AG09319 (cell line): Measurements from ENCODE around the gene SIRT2.
A peak's percentile ranks its signal among the peaks of the same experiment; 100 is the strongest.

ENCODE experiments used
- DNase-seq: peaks from one replicate; pipeline ENCODE4 v3.0.0-alpha.2; 2010; ENCODE audit warnings: low read depth; ENCODE audit errors: extremely low read depth
- TF ChIP-seq, protein P1 (sequence below): IDR thresholded peaks from 2 replicates; pipeline ENCODE4 v1.5.1; 2011; ENCODE audit warnings: low read depth, mild to moderate bottlenecking, inconsistent platforms, low read length, moderate library complexity

The SIRT2 gene

DNA sequence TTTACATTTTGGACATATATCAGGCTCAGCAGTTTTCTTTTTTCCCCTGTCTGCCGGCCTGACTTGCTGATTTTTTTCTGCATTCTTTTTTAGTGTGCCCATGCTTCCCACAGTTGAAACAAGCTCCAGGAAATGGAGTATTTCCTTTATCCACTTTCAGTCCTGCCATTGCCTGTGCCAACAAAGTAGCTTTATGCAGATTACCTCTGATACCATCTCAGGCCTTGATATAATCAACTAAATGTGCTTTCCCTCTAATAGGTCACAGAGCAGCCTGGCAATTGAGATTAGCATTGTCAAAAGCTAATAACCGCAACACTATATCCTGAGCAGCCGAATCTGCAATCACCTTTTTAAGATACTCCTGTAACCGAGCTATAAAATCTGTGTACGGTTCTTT is 40.5 kb upstream of the SIRT2 start:
- no peak for DNase-seq
- TF ChIP-seq, protein P1, sequence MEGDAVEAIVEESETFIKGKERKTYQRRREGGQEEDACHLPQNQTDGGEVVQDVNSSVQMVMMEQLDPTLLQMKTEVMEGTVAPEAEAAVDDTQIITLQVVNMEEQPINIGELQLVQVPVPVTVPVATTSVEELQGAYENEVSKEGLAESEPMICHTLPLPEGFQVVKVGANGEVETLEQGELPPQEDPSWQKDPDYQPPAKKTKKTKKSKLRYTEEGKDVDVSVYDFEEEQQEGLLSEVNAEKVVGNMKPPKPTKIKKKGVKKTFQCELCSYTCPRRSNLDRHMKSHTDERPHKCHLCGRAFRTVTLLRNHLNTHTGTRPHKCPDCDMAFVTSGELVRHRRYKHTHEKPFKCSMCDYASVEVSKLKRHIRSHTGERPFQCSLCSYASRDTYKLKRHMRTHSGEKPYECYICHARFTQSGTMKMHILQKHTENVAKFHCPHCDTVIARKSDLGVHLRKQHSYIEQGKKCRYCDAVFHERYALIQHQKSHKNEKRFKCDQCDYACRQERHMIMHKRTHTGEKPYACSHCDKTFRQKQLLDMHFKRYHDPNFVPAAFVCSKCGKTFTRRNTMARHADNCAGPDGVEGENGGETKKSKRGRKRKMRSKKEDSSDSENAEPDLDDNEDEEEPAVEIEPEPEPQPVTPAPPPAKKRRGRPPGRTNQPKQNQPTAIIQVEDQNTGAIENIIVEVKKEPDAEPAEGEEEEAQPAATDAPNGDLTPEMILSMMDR, result no peak

DNA sequence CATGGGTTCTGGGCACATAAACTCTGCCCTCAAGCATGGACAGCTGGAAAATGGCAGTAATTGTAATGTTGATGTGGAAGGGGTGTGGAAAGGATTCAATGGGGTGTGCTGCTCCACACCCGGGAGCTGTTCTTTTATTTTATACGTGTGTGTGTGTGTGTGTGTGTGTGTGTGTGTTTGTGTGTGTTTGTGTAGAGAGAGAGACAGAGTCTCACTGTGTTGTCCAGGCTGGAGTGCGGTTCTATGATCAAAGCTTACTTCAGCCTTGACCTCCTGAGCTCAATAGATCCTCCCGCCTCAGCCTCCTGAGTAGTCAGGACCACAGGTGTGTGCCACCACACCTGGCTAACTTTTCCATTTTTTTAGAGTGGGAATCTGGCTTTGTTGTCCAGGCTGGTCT is 34.1 kb upstream of the SIRT2 start:
- DNase-seq, result no peak
- TF ChIP-seq, protein P1, result no peak

DNA sequence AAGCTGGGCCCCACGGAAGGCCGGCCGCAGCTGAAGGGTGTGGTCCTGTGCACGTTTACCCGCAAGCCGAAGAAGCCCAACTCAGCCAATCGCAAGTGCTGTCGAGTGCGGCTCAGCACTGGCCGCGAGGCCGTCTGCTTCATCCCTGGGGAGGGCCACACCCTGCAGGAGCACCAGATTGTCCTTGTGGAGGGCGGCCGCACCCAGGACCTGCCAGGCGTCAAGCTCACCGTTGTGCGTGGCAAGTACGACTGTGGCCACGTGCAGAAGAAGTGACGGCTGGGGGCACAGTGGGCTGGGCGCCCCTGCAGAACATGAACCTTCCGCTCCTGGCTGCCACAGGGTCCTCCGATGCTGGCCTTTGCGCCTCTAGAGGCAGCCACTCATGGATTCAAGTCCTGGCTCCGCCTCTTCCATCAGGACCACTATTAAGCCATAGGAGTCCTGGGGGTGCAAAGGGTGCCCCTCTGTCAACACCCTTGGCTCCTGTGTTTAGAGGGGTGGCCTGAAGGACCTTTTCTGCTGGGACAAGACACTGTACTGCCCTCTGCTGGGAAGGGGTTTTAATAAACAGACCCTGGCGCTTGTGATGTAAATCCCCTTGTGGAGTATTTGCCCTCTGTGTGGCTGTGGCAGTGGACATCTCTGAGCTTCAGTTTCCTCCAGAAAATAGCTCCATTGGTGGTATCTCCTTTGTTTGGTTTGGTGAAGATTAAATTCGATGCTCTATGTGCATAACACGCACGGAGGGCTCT is 33.2 kb upstream of the SIRT2 start:
- DNase-seq, result no peak
- TF ChIP-seq, protein P1, result peak; percentile 30

DNA sequence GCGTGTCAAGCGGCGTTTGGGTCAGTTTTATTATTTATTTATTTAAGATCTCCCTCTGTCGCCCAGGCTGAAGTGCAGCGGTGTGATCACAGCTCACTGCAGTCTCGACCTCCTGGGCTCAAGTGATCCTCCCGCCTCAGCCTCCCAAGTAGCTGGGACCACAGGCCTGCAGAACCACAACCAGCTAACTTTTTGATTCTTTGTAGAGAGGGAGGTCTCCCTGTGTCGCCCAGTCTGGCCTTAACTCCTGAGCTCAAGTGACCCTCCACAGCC is 32.0 kb upstream of the SIRT2 start:
- TF ChIP-seq, protein P1, result no peak
- no peak for DNase-seq

DNA sequence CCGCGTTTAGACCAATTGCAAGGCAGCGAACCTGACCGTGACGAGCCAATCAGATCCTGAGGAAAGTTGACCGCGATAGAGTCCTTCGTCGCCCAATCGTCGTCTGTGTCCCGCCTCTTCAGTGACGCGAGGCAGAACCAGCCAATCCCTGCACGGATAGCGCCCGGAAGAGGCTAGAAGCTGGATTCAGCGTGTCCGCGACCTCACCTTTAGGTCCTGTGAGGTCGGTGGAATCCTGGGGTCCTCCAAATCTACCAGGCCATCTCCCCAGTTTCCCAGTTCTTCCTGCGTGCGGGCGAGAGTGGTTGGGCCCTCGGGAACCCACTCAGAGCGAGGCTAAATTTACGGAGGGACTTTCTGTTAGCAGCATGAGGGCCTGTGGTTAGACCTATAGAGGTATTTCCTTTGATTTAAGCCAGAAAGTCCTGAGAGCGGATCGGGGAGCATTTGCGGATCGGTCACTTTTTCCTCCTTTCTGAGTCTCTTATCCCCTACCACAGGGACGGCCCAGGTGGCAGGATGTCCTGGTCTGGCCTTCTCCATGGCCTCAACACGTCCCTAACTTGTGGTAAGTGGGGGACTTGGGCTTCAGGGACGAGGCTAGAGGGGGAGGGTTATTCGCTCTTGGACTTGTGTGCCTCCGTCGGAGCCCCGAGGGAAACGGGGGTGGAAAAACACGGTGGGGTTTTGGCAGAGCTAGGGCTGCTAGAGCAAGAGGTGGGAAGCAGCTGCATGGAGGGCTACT is 31.5 kb upstream of the SIRT2 start, which contains the start of gene MRPS12:
MRPS12 (plus strand) TSS at position 169 of the 745 bp plus-strand sequence; CDS start at position 520, 351 bp downstream.
- DNase-seq, result peak; percentile 98
- TF ChIP-seq, protein P1, result no peak

DNA sequence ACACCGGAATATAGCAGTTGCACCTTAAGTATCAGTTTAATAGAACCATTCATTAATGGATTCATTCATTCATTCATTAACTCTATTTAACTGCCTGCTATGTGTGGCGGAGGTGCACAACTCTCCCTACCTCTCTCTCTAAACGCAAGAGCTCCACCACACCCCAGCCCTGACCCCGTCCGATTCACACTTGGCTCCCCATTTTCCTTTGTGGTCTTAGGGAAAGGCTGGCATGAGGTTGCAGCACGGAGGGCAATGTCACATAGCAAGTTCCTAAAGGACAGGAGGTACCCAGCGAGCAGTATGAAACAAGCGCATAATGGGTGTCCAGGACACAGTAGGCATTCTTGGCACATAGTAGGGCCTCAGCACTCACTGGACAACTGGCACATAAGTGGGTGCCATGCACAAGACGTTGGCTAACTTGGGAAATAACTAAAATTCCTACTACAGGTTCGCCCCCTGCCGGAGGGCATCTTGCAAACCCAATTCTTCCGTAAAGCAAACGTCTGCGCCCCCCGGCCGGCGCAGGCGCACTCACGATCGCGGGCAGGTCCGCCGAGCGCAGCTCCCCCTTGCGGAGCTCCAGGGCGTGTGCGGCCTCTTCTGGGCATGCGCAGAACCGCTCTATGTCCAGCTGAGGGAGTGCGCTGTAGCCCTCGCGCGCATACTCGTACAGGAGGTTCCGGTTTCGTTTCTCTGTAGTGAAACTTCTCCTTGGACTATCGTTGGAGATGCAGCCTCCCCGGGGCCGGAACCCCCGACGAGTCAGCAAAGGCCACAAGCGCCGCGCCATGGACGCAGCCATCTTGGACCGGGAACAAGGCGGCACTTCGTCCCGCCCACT is 30.7 kb upstream of the SIRT2 start, which contains the start of gene SARS2:
SARS2 (minus strand) TSS at position 835 of the 847 bp plus-strand sequence; CDS start at position 808, 27 bp downstream.
- TF ChIP-seq, protein P1, result peak; percentile 96
- DNase-seq, result peak; percentile 91
